Endothelial cell of umbilical vein (primary cell): ENCODE results near the gene MYH14. TPM values are rescaled to one million over a fixed set of nuclear protein-coding genes. Genes with fewer than 3 reads are reported as not detected.

Experiments
- BruUV-seq: library from RNA; stranded (reverse); fragments of 400-500 nt; replicated peaks from 2 replicates; lab custom pipeline; 2021; lab: Mats Ljungman, UMichigan
- CTCF ChIA-PET: fragments of 300-600, 350-600 bp; sonication (Branson Sonifier 250); formaldehyde crosslinking; loops from one replicate; lab custom pipeline; 2021; ENCODE audit warnings: antibody characterized with exemption, inconsistent platforms; lab: Charles Lee
- POLR2A ChIA-PET: fragments of 300-600, 350-600 bp; sonication (Branson Sonifier 250); formaldehyde crosslinking; loops from one replicate; lab custom pipeline; 2021; ENCODE audit warnings: antibody characterized with exemption, inconsistent platforms; lab: Charles Lee
- DNase-seq: peaks from one replicate; pipeline ENCODE4 v3.0.0-alpha.2; 2011; ENCODE audit warnings: low read depth, low spot score
- FAIRE-seq: peaks from 2 replicates; lab custom pipeline; 2011; peaks lifted over from hg19 to GRCh38; lab: Jason Lieb, UNC
- H2AFZ ChIP-seq: 2 replicates; pipeline ENCODE4 v1.6.0; 2012; ENCODE audit warnings: low read depth, low read length, control low read depth, inconsistent platforms
- H3K27ac ChIP-seq: 2 replicates; pipeline ENCODE4 v1.5.1; 2011; ENCODE audit warnings: low read depth, mild to moderate bottlenecking, control low read depth, low read length, moderate library complexity; ENCODE audit not compliant: insufficient read depth
- H3K27me3 ChIP-seq, 2 experiments: 2 replicates each; pipeline versions ENCODE4 v1.6.0 to v1.6.1; 2011; ENCODE audit warnings: low read length in 2 of 2, mixed read lengths in 1 of 2; ENCODE audit not compliant: control insufficient read depth in 2 of 2, insufficient read depth in 2 of 2
- H3K36me3 ChIP-seq, 2 experiments: 2 replicates in 1 of 2; 3 replicates in 1 of 2; pipeline ENCODE4 v1.5.1; 2011; ENCODE audit warnings: low read length in 2 of 2, mild to moderate bottlenecking in 1 of 2, moderate library complexity in 1 of 2; ENCODE audit not compliant: control insufficient read depth in 2 of 2, insufficient read depth in 2 of 2; ENCODE audit errors: extremely low read depth in 1 of 2
- H3K4me1 ChIP-seq: 3 replicates; pipeline ENCODE4 v1.5.1; 2011; ENCODE audit warnings: mild to moderate bottlenecking, low read length; ENCODE audit not compliant: control insufficient read depth, insufficient read depth; ENCODE audit errors: extremely low read depth
- H3K4me2 ChIP-seq: 2 replicates; pipeline ENCODE4 v1.6.1; 2011; ENCODE audit warnings: low read length, control low read depth, mixed read lengths; ENCODE audit not compliant: insufficient read depth
- H3K4me3 ChIP-seq, 3 experiments: fragments of 200-600 bp in 1 of 3; sonication (generic), shearing (Covaris generic) in 1 of 3; replicated peaks in 1 of 3; 2 replicates each; pipeline ENCODE4 v1.5.1; 2011 to 2016; ENCODE audit warnings: control low read depth in 3 of 3, low read length in 3 of 3, mild to moderate bottlenecking in 2 of 3, inconsistent platforms in 1 of 3, low read depth in 1 of 3, moderate library complexity in 1 of 3; ENCODE audit not compliant: insufficient read depth in 1 of 3
- H3K79me2 ChIP-seq: 2 replicates; pipeline ENCODE4 v1.6.0; 2012; ENCODE audit warnings: low read length, inconsistent platforms; ENCODE audit not compliant: control insufficient read depth, insufficient read depth
- H3K9ac ChIP-seq: replicated peaks from 2 replicates; pipeline ENCODE3; 2011; ENCODE audit warnings: low read length, control low read depth; ENCODE audit not compliant: insufficient read depth; ENCODE audit errors: extremely low read depth
- H3K9me1 ChIP-seq: replicated peaks from 3 replicates; pipeline ENCODE4 v1.6.0; 2011; ENCODE audit warnings: mild to moderate bottlenecking, low read length; ENCODE audit not compliant: control insufficient read depth, insufficient read depth; ENCODE audit errors: extremely low read depth
- H3K9me3 ChIP-seq: replicated peaks from 2 replicates; pipeline ENCODE4 v1.5.1; 2012; ENCODE audit warnings: low read length, inconsistent platforms; ENCODE audit not compliant: control insufficient read depth, insufficient read depth
- H4K20me1 ChIP-seq: replicated peaks from 2 replicates; pipeline ENCODE3; 2011; ENCODE audit warnings: mild to moderate bottlenecking, low read length; ENCODE audit not compliant: control insufficient read depth, insufficient read depth; ENCODE audit errors: extremely low read depth
- EZH2 ChIP-seq: IDR thresholded peaks from 2 replicates; pipeline ENCODE4 v1.6.1; 2012; ENCODE audit warnings: borderline replicate concordance, low read depth, mild to moderate bottlenecking, moderate library complexity, low read length, inconsistent platforms; ENCODE audit not compliant: severe bottlenecking
- FOS ChIP-seq: IDR thresholded peaks from 2 replicates; pipeline ENCODE4 v1.6.1; 2011; ENCODE audit warnings: mild to moderate bottlenecking, low read length, moderate library complexity, borderline replicate concordance; ENCODE audit not compliant: insufficient read depth
- GATA2 ChIP-seq: IDR thresholded peaks from 2 replicates; pipeline ENCODE4 v1.7.0; 2011; ENCODE audit warnings: low read depth, mild to moderate bottlenecking, moderate library complexity, mixed read lengths, low read length; ENCODE audit not compliant: insufficient read length, insufficient read depth
- MYC ChIP-seq: IDR thresholded peaks from one replicate; pipeline ENCODE4 v1.6.1; 2011; ENCODE audit warnings: mild to moderate bottlenecking, low read depth, low read length
- POLR2A ChIP-seq: IDR thresholded peaks from 2 replicates; pipeline ENCODE4 v1.6.1; 2012; ENCODE audit warnings: low read depth, mild to moderate bottlenecking, control low read depth, low read length
- dilution Hi-C: fragments of 300-500 bp; cut with MboI; formaldehyde crosslinking; loops from one replicate; pipeline ENCODE4 v1.15.0; 2019; ENCODE audit warnings: low sequenced_read_pairs; ENCODE audit not compliant: extremely low pct_ligation_motif_present
- intact Hi-C: fragments of 100-400 bp; cut with micrococcal nuclease; formaldehyde crosslinking; loops from one replicate; pipeline ENCODE4 v1.10.0; 2022
- polyA plus RNA-seq, 4 experiments: library from polyadenylated mRNA; depleted of rRNA in 3 of 4; stranded (reverse) in 3 of 4; unstranded in 1 of 4; fragments of >200 nt; gene quantifications; 2 replicates each; pipeline versions ENCODE4 v1.2.1 to v1.2.3, GENCODE V29; 2011 to 2012; ENCODE audit warnings: missing spikeins in 1 of 4
- total RNA-seq: library from RNA; stranded (reverse); gene quantifications from 2 replicates; pipeline ENCODE4 v1.2.3, GENCODE V29; 2021
- TF ChIP-seq, protein P1 (sequence below), 2 donors: IDR thresholded peaks; 1 replicate in 1 of 2; 2 replicates in 1 of 2; pipeline ENCODE4 v1.5.1; 2011; ENCODE audit warnings: low read length in 2 of 2, mild to moderate bottlenecking in 2 of 2, moderate library complexity in 2 of 2, control low read depth in 1 of 2, inconsistent platforms in 1 of 2, low read depth in 1 of 2; ENCODE audit not compliant: insufficient read depth in 1 of 2; ENCODE audit errors: extremely low read depth in 1 of 2

Gene MYH14
- total and polyA plus RNA-seq, 2 donors (not counting 3 experiments of a cell fraction or from before 2014, with no cell fraction given), result 0.13 TPM; not detected in 1

GRCh38 chr19:50332244-50333038 lies 129.0 kb downstream of the MYH14 start:
- peaks cover 9% of the 10 kb centered on the region for H3K4me1 ChIP-seq
- no peaks in the 10 kb centered on the region for H3K79me2 ChIP-seq
- BruUV-seq, result no TSS peak
- FAIRE-seq (no peak), DNase-seq (no peak)
- no peak overlapping the region for H3K4me2 ChIP-seq
- H3K9ac ChIP-seq, result no peak overlapping the region
- no peak overlapping the region for H3K4me3 ChIP-seq
- ChIA-PET POLR2A (no interaction called here), CTCF (interaction anchor here (1.5 kb wide), 1 partner anchor 25 kb away, joined by 8 read pairs; no protein-coding TSS in a partner anchor)
- H3K27me3 ChIP-seq, result peaks cover 16 to 20% of the 10 kb centered on the region in 2 experiments
- no peaks in the 10 kb centered on the region for H3K9me1 ChIP-seq
- H3K9me3 ChIP-seq, result no peaks in the 10 kb centered on the region
- TF ChIP-seq MYC (no peak), EZH2 (no peak), FOS (no peak), POLR2A (no peak), GATA2 (no peak)
- TF ChIP-seq, protein P1, sequence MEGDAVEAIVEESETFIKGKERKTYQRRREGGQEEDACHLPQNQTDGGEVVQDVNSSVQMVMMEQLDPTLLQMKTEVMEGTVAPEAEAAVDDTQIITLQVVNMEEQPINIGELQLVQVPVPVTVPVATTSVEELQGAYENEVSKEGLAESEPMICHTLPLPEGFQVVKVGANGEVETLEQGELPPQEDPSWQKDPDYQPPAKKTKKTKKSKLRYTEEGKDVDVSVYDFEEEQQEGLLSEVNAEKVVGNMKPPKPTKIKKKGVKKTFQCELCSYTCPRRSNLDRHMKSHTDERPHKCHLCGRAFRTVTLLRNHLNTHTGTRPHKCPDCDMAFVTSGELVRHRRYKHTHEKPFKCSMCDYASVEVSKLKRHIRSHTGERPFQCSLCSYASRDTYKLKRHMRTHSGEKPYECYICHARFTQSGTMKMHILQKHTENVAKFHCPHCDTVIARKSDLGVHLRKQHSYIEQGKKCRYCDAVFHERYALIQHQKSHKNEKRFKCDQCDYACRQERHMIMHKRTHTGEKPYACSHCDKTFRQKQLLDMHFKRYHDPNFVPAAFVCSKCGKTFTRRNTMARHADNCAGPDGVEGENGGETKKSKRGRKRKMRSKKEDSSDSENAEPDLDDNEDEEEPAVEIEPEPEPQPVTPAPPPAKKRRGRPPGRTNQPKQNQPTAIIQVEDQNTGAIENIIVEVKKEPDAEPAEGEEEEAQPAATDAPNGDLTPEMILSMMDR (IDR thresholded peaks at IDR 0.05; ENCODE audit: extremely low read depth in 1 of 2, insufficient read depth in 1 of 2, low read depth in 1 of 2, low read length in 2 of 2), result no peak
- H3K27ac ChIP-seq, result no peak overlapping the region
- intact Hi-C loops (loop anchor here (1.0 to 5.0 kb wide), 2 partner anchors 17 to 325 kb away; no protein-coding TSS in a partner anchor), dilution Hi-C loops (no loop called here)
- H4K20me1 ChIP-seq, result no peaks in the 10 kb centered on the region
- H3K36me3 ChIP-seq, result no peaks in the 10 kb centered on the region
- no peak overlapping the region for H2AFZ ChIP-seq
